DOHH2 (cell line): Measurements from ENCODE around the gene RMC1.

Experiments used
- H3F3A ChIP-seq: fragments of 200-600 bp; sonication (generic), shearing (Covaris generic); 2 replicates; pipeline ENCODE4 v1.6.0; 2016; ENCODE audit warnings: antibody characterized with exemption, mild to moderate bottlenecking; ENCODE audit not compliant: control insufficient read depth, insufficient read depth
- H3K27ac ChIP-seq: fragments of 200-600 bp; sonication (generic); 2 replicates; pipeline ENCODE4 v1.5.1; 2014; ENCODE audit warnings: low read depth, mild to moderate bottlenecking, low read length, moderate library complexity
- H3K27me3 ChIP-seq: fragments of 200-600 bp; sonication (generic); 2 replicates; pipeline ENCODE4 v1.6.1; 2014; ENCODE audit warnings: mild to moderate bottlenecking, low read length, mixed read lengths; ENCODE audit not compliant: control insufficient read depth
- H3K36me3 ChIP-seq: fragments of 200-600 bp; sonication (generic); 2 replicates; pipeline ENCODE4 v1.6.1; 2014; ENCODE audit warnings: mild to moderate bottlenecking, low read length, moderate library complexity, mixed read lengths; ENCODE audit not compliant: control insufficient read depth
- H3K4me1 ChIP-seq: fragments of 200-600 bp; sonication (generic); 2 replicates; pipeline ENCODE4 v1.6.1; 2014; ENCODE audit warnings: mild to moderate bottlenecking, low read length, mixed read lengths; ENCODE audit not compliant: control insufficient read depth
- H3K4me2 ChIP-seq: fragments of 200-600 bp; sonication (generic); 2 replicates; pipeline ENCODE4 v1.6.0; 2014; ENCODE audit warnings: mild to moderate bottlenecking, low read length, moderate library complexity
- H3K4me3 ChIP-seq: fragments of 200-600 bp; sonication (generic); 2 replicates; pipeline ENCODE4 v1.5.1; 2014; ENCODE audit warnings: mild to moderate bottlenecking, low read length, mixed read lengths
- H3K79me2 ChIP-seq: fragments of 200-600 bp; sonication (generic); 2 replicates; pipeline ENCODE4 v1.6.1; 2014; ENCODE audit warnings: mild to moderate bottlenecking, low read length, mixed read lengths; ENCODE audit not compliant: control insufficient read depth
- H3K9me2 ChIP-seq: fragments of 200-600 bp; sonication (generic); replicated peaks from 2 replicates; pipeline ENCODE4 v1.6.1; 2014; ENCODE audit warnings: mild to moderate bottlenecking, low read length, mixed read lengths; ENCODE audit not compliant: control insufficient read depth
- H3K9me3 ChIP-seq: fragments of 200-600 bp; sonication (generic); 2 replicates; pipeline ENCODE4 v1.6.1; 2014; ENCODE audit warnings: antibody characterized with exemption, low read length, mixed read lengths; ENCODE audit not compliant: control insufficient read depth, insufficient read depth
- H4K20me1 ChIP-seq: fragments of 200-600 bp; sonication (generic); 2 replicates; pipeline ENCODE4 v1.6.0; 2014; ENCODE audit warnings: low read depth, mild to moderate bottlenecking, antibody characterized with exemption, low read length, moderate library complexity; ENCODE audit not compliant: control insufficient read depth, insufficient read depth
- EZH2phosphoT487 ChIP-seq: fragments of 200-600 bp; sonication (generic); IDR thresholded peaks from 2 replicates; pipeline ENCODE4 v1.6.1; 2017; ENCODE audit warnings: borderline replicate concordance, mild to moderate bottlenecking, antibody characterized with exemption, low read length, moderate library complexity, mixed read lengths
- TF ChIP-seq, protein P1 (sequence below): fragments of 200-600 bp; sonication (generic); IDR thresholded peaks from one replicate; pipeline ENCODE4 v1.5.1; 2014; ENCODE audit warnings: antibody characterized with exemption, mild to moderate bottlenecking, low read depth, low read length; ENCODE audit not compliant: poor library complexity, severe bottlenecking

RMC1 gene

DNA sequence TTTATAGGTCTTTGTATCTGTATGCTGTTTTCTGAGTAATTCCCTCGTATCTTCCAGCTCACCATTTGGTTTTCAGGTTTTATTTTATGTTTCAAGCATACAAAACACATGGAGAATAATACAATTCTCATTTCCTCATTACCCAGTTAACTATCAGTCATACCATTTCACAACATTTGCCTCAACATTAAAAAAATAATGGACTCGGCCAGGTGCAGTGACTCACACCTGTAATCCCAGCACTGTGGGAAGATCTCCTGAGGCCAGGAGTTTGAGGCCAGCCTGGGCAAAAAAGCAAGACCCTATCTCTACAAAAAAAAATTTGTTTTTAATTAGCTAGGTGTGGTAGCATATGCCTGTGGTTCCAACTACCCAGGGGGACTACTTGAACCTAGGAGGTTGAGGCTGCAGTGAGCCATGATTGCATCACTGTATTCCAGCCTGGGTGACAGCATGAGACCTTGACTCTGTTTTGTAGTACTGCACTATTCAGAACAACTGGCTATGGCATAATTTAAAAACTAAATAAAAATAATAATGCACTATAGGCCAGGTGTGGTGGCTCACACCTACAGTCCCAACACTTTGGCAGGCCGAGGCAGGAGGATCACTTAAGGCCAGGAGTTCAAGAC is 62.7 kb downstream of the RMC1 start:
- no peak overlapping the region for H3K4me2 ChIP-seq
- no peaks in the 10 kb centered on the region for H3K9me3 ChIP-seq
- H3K27ac ChIP-seq: no peak overlapping the region
- no peak overlapping the region for H3K4me3 ChIP-seq
- no peaks in the 10 kb centered on the region for H3F3A ChIP-seq
- no peaks in the 10 kb centered on the region for H3K9me2 ChIP-seq
- no peaks in the 10 kb centered on the region for H3K79me2 ChIP-seq
- no peak for TF ChIP-seq EZH2phosphoT487
- TF ChIP-seq, protein P1, sequence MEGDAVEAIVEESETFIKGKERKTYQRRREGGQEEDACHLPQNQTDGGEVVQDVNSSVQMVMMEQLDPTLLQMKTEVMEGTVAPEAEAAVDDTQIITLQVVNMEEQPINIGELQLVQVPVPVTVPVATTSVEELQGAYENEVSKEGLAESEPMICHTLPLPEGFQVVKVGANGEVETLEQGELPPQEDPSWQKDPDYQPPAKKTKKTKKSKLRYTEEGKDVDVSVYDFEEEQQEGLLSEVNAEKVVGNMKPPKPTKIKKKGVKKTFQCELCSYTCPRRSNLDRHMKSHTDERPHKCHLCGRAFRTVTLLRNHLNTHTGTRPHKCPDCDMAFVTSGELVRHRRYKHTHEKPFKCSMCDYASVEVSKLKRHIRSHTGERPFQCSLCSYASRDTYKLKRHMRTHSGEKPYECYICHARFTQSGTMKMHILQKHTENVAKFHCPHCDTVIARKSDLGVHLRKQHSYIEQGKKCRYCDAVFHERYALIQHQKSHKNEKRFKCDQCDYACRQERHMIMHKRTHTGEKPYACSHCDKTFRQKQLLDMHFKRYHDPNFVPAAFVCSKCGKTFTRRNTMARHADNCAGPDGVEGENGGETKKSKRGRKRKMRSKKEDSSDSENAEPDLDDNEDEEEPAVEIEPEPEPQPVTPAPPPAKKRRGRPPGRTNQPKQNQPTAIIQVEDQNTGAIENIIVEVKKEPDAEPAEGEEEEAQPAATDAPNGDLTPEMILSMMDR: no peak
- no peaks in the 10 kb centered on the region for H4K20me1 ChIP-seq
- H3K36me3 ChIP-seq: peaks cover 70% of the 10 kb centered on the region
- H3K4me1 ChIP-seq: no peaks in the 10 kb centered on the region
- no peaks in the 10 kb centered on the region for H3K27me3 ChIP-seq

DNA sequence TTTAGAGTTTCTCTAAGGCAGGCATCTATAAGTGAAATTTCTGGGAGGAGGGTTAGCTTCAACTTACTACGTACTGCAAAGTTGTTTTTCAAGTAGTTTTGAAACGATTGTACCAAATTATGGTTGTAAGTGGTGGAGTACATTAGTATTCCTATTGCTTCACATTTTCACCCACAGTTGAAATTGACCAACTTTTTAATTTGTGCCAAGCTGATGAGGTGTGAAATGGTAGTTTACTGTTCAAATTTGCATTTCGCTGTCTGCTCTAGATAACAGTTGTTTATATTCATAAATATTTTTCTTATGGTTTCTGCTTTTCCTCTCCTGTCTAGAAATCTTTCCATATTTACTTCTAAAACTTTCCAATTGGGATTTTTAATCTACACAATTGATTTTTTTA is 64.4 kb downstream of the RMC1 start:
- Histone ChIP-seq H3K27ac (no peak overlapping the region), H3F3A (no peaks in the 10 kb centered on the region), H3K79me2 (no peaks in the 10 kb centered on the region), H3K4me1 (no peaks in the 10 kb centered on the region), H3K9me3 (no peaks in the 10 kb centered on the region), H3K9me2 (no peaks in the 10 kb centered on the region), H3K4me2 (no peak overlapping the region), H3K27me3 (no peaks in the 10 kb centered on the region), H3K36me3 (peaks cover 68% of the 10 kb centered on the region), H4K20me1 (no peaks in the 10 kb centered on the region), H3K4me3 (no peak overlapping the region)
- TF ChIP-seq EZH2phosphoT487: no peak
- TF ChIP-seq, protein P1: no peak

DNA sequence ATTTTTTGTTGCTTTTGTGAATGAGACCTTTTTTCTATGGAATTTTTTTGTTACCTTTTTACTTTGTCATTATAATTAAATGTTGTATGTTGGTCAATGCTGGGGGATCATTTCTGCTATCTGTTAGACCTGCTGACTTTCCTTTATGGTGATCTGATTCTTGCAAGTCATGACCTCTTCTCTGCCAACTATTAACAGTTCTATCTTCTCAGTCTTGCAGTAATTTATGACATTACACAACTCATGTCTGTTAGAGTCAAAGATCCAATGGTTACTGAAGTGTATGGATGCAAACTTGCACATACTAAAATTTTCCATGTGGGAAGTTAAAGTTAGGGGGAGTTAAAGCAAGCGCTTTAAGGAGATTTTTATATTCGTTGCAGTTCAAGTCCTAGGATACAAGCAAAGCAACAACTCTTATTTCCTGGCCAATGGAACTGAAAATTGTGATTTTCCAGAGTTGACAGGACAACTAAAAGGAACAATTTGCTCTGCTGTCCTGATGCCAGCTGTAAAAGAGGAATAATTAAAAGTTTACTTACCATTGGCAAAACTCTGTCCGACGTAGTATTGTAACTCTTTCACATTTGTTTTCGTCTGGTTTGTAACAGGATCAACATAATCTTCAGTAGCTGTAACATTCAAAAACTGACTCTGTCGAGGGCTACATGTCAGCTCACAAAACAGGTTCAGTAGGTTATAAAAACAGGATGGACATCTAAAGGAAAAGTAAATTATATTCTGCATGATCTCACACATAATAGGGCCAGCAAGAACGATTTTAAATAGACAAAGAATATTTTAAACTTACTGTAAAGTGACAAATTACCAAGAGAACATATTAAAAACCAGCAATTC is 65.2 kb downstream of the RMC1 start:
- H3K27me3 ChIP-seq: no peaks in the 10 kb centered on the region
- no peaks in the 10 kb centered on the region for H4K20me1 ChIP-seq
- H3F3A ChIP-seq: no peaks in the 10 kb centered on the region
- H3K4me3 ChIP-seq: no peak overlapping the region
- H3K36me3 ChIP-seq: peaks cover 76% of the 10 kb centered on the region
- H3K27ac ChIP-seq: no peak overlapping the region
- no peaks in the 10 kb centered on the region for H3K9me2 ChIP-seq
- peaks cover 3% of the 10 kb centered on the region; the same call in 1 of the 2 replicates for H3K79me2 ChIP-seq
- TF ChIP-seq, protein P1: no peak
- TF ChIP-seq EZH2phosphoT487: no peak
- peaks cover 3% of the 10 kb centered on the region for H3K4me1 ChIP-seq
- H3K4me2 ChIP-seq: no peak overlapping the region
- H3K9me3 ChIP-seq: no peaks in the 10 kb centered on the region
